ENCODE results near the gene HSD17B11.
"Not testable (repeated sequence)": the region's sequence is repeated elsewhere in the genome, so short reads cannot be mapped to it uniquely, and the experiment has no call there.

DNA sequence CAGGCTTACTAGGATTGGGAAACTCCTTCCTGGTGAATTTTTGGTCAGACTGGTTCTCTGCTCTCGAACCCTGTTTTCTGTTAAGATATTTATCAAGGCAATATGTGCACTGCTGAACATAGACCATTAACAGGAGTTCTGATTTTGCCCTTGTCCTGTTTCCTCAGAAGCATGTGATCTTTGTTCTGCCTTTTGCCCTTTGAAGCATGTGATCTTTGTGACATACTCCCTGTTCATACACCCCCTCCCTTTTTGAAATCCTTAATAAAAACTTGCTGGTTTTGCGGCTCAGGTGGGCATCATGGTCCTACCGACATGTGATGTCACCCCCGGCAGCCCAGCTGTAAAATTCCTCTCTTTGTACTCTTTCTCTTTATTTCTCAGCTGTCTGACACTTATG is 27.4 kb upstream of the HSD17B11 start:
- TF ChIP-seq EZH2 (IDR thresholded peaks at IDR 0.05); EGR1 (IDR thresholded peaks at IDR 0.05; ENCODE audit: low read depth); POLR2A (IDR thresholded peaks at IDR 0.05; ENCODE audit: borderline replicate concordance, extremely low read depth, insufficient read depth, insufficient read length); EZH2phosphoT487 (IDR thresholded peaks at IDR 0.05; ENCODE audit: borderline replicate concordance); FOSL1 (IDR thresholded peaks at IDR 0.05; ENCODE audit: low read depth); RAD21 (IDR thresholded peaks at IDR 0.05; ENCODE audit: low read depth); JUND (IDR thresholded peaks at IDR 0.05); SRF (IDR thresholded peaks at IDR 0.05; ENCODE audit: low read depth); CEBPB (IDR thresholded peaks at IDR 0.05; ENCODE audit: low read depth); ZNF274 (IDR thresholded peaks at IDR 0.05; ENCODE audit: low read depth, low read length); ELF1 (IDR thresholded peaks at IDR 0.05; ENCODE audit: borderline replicate concordance, low read depth): not testable (repeated sequence)
- TF ChIP-seq, protein P1, sequence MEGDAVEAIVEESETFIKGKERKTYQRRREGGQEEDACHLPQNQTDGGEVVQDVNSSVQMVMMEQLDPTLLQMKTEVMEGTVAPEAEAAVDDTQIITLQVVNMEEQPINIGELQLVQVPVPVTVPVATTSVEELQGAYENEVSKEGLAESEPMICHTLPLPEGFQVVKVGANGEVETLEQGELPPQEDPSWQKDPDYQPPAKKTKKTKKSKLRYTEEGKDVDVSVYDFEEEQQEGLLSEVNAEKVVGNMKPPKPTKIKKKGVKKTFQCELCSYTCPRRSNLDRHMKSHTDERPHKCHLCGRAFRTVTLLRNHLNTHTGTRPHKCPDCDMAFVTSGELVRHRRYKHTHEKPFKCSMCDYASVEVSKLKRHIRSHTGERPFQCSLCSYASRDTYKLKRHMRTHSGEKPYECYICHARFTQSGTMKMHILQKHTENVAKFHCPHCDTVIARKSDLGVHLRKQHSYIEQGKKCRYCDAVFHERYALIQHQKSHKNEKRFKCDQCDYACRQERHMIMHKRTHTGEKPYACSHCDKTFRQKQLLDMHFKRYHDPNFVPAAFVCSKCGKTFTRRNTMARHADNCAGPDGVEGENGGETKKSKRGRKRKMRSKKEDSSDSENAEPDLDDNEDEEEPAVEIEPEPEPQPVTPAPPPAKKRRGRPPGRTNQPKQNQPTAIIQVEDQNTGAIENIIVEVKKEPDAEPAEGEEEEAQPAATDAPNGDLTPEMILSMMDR (IDR thresholded peaks at IDR 0.05 in 2 of 3, conservative IDR thresholded peaks at IDR 0.05 in 1 of 3; ENCODE audit: borderline replicate concordance in 1 of 3, insufficient read depth in 1 of 3, low read depth in 2 of 3, low read length in 2 of 3), result not testable (repeated sequence)
- TF ChIP-seq, protein P2, sequence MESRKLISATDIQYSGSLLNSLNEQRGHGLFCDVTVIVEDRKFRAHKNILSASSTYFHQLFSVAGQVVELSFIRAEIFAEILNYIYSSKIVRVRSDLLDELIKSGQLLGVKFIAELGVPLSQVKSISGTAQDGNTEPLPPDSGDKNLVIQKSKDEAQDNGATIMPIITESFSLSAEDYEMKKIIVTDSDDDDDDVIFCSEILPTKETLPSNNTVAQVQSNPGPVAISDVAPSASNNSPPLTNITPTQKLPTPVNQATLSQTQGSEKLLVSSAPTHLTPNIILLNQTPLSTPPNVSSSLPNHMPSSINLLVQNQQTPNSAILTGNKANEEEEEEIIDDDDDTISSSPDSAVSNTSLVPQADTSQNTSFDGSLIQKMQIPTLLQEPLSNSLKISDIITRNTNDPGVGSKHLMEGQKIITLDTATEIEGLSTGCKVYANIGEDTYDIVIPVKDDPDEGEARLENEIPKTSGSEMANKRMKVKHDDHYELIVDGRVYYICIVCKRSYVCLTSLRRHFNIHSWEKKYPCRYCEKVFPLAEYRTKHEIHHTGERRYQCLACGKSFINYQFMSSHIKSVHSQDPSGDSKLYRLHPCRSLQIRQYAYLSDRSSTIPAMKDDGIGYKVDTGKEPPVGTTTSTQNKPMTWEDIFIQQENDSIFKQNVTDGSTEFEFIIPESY (IDR thresholded peaks at IDR 0.05; ENCODE audit: extremely low read depth, insufficient replicate concordance, low read length), result not testable (repeated sequence)
